Fibroblast of skin of right biceps (primary cell): ENCODE data around the gene MXD3.
"Not testable (repeated sequence)": the region's sequence is repeated elsewhere in the genome, so short reads cannot be mapped to it uniquely, and the experiment has no call there.

ENCODE experiments used
- DNase-seq: peaks from one replicate; pipeline ENCODE4 v3.0.0-alpha.2; 2013

Gene MXD3

DNA sequence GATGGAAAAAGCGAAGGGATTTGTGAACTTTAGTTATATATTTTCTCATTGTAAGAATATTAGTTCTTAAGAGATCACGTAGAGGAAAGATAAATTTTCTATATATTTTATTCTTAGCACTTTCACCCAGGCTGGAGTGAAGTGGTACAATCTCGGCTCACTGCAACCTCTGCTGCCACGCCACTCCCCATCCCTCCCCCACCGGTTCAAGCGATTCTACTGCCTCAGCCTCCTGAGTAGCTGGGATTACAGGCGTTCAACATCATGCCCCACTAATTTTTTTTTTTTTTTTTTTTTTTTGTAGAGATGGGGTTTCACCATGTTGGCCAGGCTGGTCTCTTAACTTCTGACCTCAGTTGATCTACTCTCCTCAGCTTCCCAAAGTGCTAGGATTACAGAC is 50.7 kb downstream of the MXD3 start:
- no peak for DNase-seq

DNA sequence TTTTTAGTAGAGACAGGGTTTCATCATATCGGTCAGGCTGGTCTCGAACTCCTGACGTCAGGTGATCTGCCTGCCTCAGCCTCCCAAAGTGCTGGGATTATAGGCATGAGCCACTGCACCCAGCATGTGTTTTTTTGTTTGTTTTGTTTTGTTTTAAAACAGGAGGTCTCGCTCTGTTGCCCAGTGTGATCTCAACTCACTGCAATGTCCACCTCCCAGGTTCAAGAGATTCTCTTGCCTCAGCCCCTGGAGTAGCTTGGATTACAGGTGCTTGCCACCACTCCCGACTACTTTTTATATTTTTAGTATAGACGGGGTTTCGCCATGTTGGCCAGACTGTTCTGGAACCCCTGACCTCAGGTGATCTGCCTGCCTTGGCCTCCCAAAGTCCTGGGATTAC is 53.0 kb downstream of the MXD3 start:
- DNase-seq, result not testable (repeated sequence)
